T-helper 2 cell treated with Interferon-gamma antibody and Interleukin-4, amounts not matched to agents 5 μg/mL and 100 μg/mL, for 36 hours (primary cell): ENCODE measurements around the gene MESP2.

Experiments used
- DNase-seq: peaks from one replicate; pipeline ENCODE4 v3.0.0; 2021; ENCODE audit warnings: low spot score
- H3K27ac Mint-ChIP-seq: one replicate; pipeline ENCODE4 v1.8.0; 2021; ENCODE audit warnings: mild to moderate bottlenecking, mixed read lengths
- H3K27me3 Mint-ChIP-seq: one replicate; pipeline ENCODE4 v1.8.0; 2021; ENCODE audit warnings: low read depth, mixed read lengths
- H3K36me3 Mint-ChIP-seq: one replicate; pipeline ENCODE4 v1.8.0; 2021; ENCODE audit warnings: low read depth, mixed read lengths
- H3K4me1 Mint-ChIP-seq: one replicate; pipeline ENCODE4 v1.8.0; 2021; ENCODE audit warnings: low read depth, mixed read lengths
- H3K4me3 Mint-ChIP-seq: one replicate; pipeline ENCODE4 v1.8.0; 2022; ENCODE audit warnings: mild to moderate bottlenecking, moderate library complexity, mixed read lengths
- H3K9me3 Mint-ChIP-seq: one replicate; pipeline ENCODE4 v1.8.0; 2021; ENCODE audit warnings: mixed read lengths

Gene MESP2

GRCh38 chr15:89806559-89807550 lies 30.7 kb downstream of the MESP2 start:
- Mint-ChIP-seq H3K9me3 (no peaks in the 10 kb centered on the region), H3K27ac (no peak overlapping the region), H3K4me1 (no peaks in the 10 kb centered on the region), H3K4me3 (no peak overlapping the region), H3K27me3 (no peaks in the 10 kb centered on the region), H3K36me3 (no peaks in the 10 kb centered on the region)
- DNase-seq, result no peak

GRCh38 chr15:89807689-89808088 lies 31.6 kb downstream of the MESP2 start:
- DNase-seq, result no peak
- no peak overlapping the region for H3K4me3 Mint-ChIP-seq
- no peak overlapping the region for H3K27ac Mint-ChIP-seq
- H3K9me3 Mint-ChIP-seq, result no peaks in the 10 kb centered on the region
- no peaks in the 10 kb centered on the region for H3K27me3 Mint-ChIP-seq
- H3K36me3 Mint-ChIP-seq, result no peaks in the 10 kb centered on the region
- peaks cover 1% of the 10 kb centered on the region for H3K4me1 Mint-ChIP-seq

- peaks cover 1% of the 10 kb centered on the region for H3K4me1 Mint-ChIP-seq
- DNase-seq, result no peak
- H3K27me3 Mint-ChIP-seq, result no peaks in the 10 kb centered on the region
- no peak overlapping the region for H3K27ac Mint-ChIP-seq
- no peak overlapping the region for H3K4me3 Mint-ChIP-seq
- no peaks in the 10 kb centered on the region for H3K36me3 Mint-ChIP-seq
- H3K9me3 Mint-ChIP-seq, result no peaks in the 10 kb centered on the region
Measured at GRCh38 chr15:89808160-89808870, 32.2 kb downstream of the MESP2 start.

GRCh38 chr15:89809093-89809786 lies 33.1 kb downstream of the MESP2 start:
- Mint-ChIP-seq H3K27me3 (peaks cover 4% of the 10 kb centered on the region), H3K36me3 (no peaks in the 10 kb centered on the region), H3K27ac (no peak overlapping the region), H3K4me3 (no peak overlapping the region), H3K4me1 (peaks cover 1% of the 10 kb centered on the region), H3K9me3 (no peaks in the 10 kb centered on the region)
- no peak for DNase-seq

- no peak for DNase-seq
- H3K4me1 Mint-ChIP-seq, result peaks cover 1% of the 10 kb centered on the region
- H3K4me3 Mint-ChIP-seq, result no peak overlapping the region
- no peaks in the 10 kb centered on the region for H3K36me3 Mint-ChIP-seq
- peaks cover 4% of the 10 kb centered on the region for H3K27me3 Mint-ChIP-seq
- H3K27ac Mint-ChIP-seq, result no peak overlapping the region
- no peaks in the 10 kb centered on the region for H3K9me3 Mint-ChIP-seq
Measured at GRCh38 chr15:89809787-89810148, 33.6 kb downstream of the MESP2 start.

- DNase-seq, result no peak
- H3K4me3 Mint-ChIP-seq, result no peak overlapping the region
- no peaks in the 10 kb centered on the region for H3K36me3 Mint-ChIP-seq
- peaks cover 13% of the 10 kb centered on the region for H3K27me3 Mint-ChIP-seq
- peaks cover 8% of the 10 kb centered on the region for H3K4me1 Mint-ChIP-seq
- peaks cover 4% of the 10 kb centered on the region for H3K9me3 Mint-ChIP-seq
- H3K27ac Mint-ChIP-seq, result no peak overlapping the region
Measured at GRCh38 chr15:89810837-89811236, 34.7 kb downstream of the MESP2 start.

- DNase-seq, result peak; percentile 14
- H3K4me3 Mint-ChIP-seq, result no peak overlapping the region
- peaks cover 9% of the 10 kb centered on the region for H3K9me3 Mint-ChIP-seq
- peaks cover 24% of the 10 kb centered on the region for H3K27me3 Mint-ChIP-seq
- peaks cover 8% of the 10 kb centered on the region for H3K4me1 Mint-ChIP-seq
- H3K36me3 Mint-ChIP-seq, result peaks cover 5% of the 10 kb centered on the region
- H3K27ac Mint-ChIP-seq, result no peak overlapping the region
Measured at GRCh38 chr15:89812011-89812846, 36.1 kb downstream of the MESP2 start.

- Mint-ChIP-seq H3K27ac (no peak overlapping the region), H3K9me3 (peaks cover 9% of the 10 kb centered on the region), H3K27me3 (peaks cover 27% of the 10 kb centered on the region), H3K4me3 (no peak overlapping the region), H3K4me1 (peaks cover 8% of the 10 kb centered on the region), H3K36me3 (peaks cover 5% of the 10 kb centered on the region)
- DNase-seq, result no peak
Measured at GRCh38 chr15:89812847-89813320, 36.8 kb downstream of the MESP2 start.

GRCh38 chr15:89813381-89814111 lies 37.4 kb downstream of the MESP2 start:
- no peak overlapping the region for H3K27ac Mint-ChIP-seq
- peaks cover 8% of the 10 kb centered on the region for H3K4me1 Mint-ChIP-seq
- H3K9me3 Mint-ChIP-seq, result peaks cover 9% of the 10 kb centered on the region
- H3K4me3 Mint-ChIP-seq, result peak overlapping the region; percentile 63
- H3K27me3 Mint-ChIP-seq, result peaks cover 32% of the 10 kb centered on the region
- peaks cover 5% of the 10 kb centered on the region for H3K36me3 Mint-ChIP-seq
- DNase-seq, result no peak

GRCh38 chr15:89814112-89814742 lies 38.1 kb downstream of the MESP2 start:
- H3K36me3 Mint-ChIP-seq, result peaks cover 5% of the 10 kb centered on the region
- peaks cover 9% of the 10 kb centered on the region for H3K9me3 Mint-ChIP-seq
- peak overlapping the region; percentile 63 for H3K4me3 Mint-ChIP-seq

GRCh38 chr15:89815769-89816168 lies 39.6 kb downstream of the MESP2 start:
- Mint-ChIP-seq H3K9me3 (peaks cover 9% of the 10 kb centered on the region), H3K27ac (no peak overlapping the region), H3K36me3 (peaks cover 5% of the 10 kb centered on the region), H3K4me1 (peaks cover 10% of the 10 kb centered on the region), H3K4me3 (peak overlapping the region; percentile 84), H3K27me3 (peaks cover 36% of the 10 kb centered on the region)
- DNase-seq, result no peak

More at GRCh38 chr15:89814112-89814742, 38.1 kb downstream of the MESP2 start:
- Mint-ChIP-seq H3K27me3 (peaks cover 32% of the 10 kb centered on the region), H3K4me1 (peaks cover 8% of the 10 kb centered on the region), H3K27ac (peak overlapping the region; percentile 36)
- DNase-seq, result no peak

GRCh38 chr15:89817701-89818280 lies 41.7 kb downstream of the MESP2 start:
- Mint-ChIP-seq H3K9me3 (peaks cover 9% of the 10 kb centered on the region), H3K4me3 (no peak overlapping the region), H3K27ac (no peak overlapping the region), H3K4me1 (peaks cover 10% of the 10 kb centered on the region), H3K27me3 (peaks cover 44% of the 10 kb centered on the region), H3K36me3 (peaks cover 5% of the 10 kb centered on the region)
- DNase-seq, result no peak
